Epithelial cell of esophagus (primary cell): ENCODE measurements around the gene DZIP3.

Source experiments
- DNase-seq: peaks from one replicate; pipeline ENCODE4 v3.0.0; 2010; ENCODE audit warnings: low read depth
- H3K4me3 ChIP-seq: 2 replicates; pipeline ENCODE4 v1.5.1; 2011; ENCODE audit warnings: mild to moderate bottlenecking, low read length, control low read depth
- CTCF ChIP-seq: IDR thresholded peaks from 2 replicates; pipeline ENCODE4 v1.5.1; 2011; ENCODE audit warnings: low read depth, mild to moderate bottlenecking, low read length, control low read depth, inconsistent platforms; ENCODE audit not compliant: insufficient read depth; ENCODE audit errors: missing control alignments

Gene DZIP3

GRCh38 chr3:108719178-108719806 is 129.8 kb downstream of the DZIP3 start:
- DNase-seq: no peak
- TF ChIP-seq CTCF: no peak

GRCh38 chr3:108722724-108723123 is 133.2 kb downstream of the DZIP3 start:
- H3K4me3 ChIP-seq: no peak overlapping the region
- no peak for TF ChIP-seq CTCF
- no peak for DNase-seq

More at GRCh38 chr3:108719178-108719806, 129.8 kb downstream of the DZIP3 start:
- H3K4me3 ChIP-seq: no peak overlapping the region

GRCh38 chr3:108724101-108724500 is 134.6 kb downstream of the DZIP3 start:
- no peak for DNase-seq
- no peak overlapping the region for H3K4me3 ChIP-seq
- no peak for TF ChIP-seq CTCF

GRCh38 chr3:108728105-108728504 is 138.6 kb downstream of the DZIP3 start:
- no peak overlapping the region for H3K4me3 ChIP-seq
- no peak for DNase-seq
- no peak for TF ChIP-seq CTCF

- H3K4me3 ChIP-seq: no peak overlapping the region
- no peak for TF ChIP-seq CTCF
- DNase-seq: no peak
Measured at GRCh38 chr3:108728934-108729333, 139.4 kb downstream of the DZIP3 start.

- peak; percentile 74 for DNase-seq
- H3K4me3 ChIP-seq: no peak overlapping the region
- no peak for TF ChIP-seq CTCF
Measured at GRCh38 chr3:108736821-108737220, 147.3 kb downstream of the DZIP3 start.

GRCh38 chr3:108742929-108743328 is 153.4 kb downstream of the DZIP3 start:
- no peak for DNase-seq
- no peak overlapping the region for H3K4me3 ChIP-seq
- no peak for TF ChIP-seq CTCF
